SK-N-MC (cell line): ENCODE results near the gene RNF144B.

Experiments
- EZH2 ChIP-seq: fragments of 200-600 bp; sonication (generic); IDR thresholded peaks from one replicate; pipeline ENCODE4 v1.6.1; 2017; ENCODE audit warnings: antibody characterized with exemption
- POLR2AphosphoS5 ChIP-seq: IDR thresholded peaks from 2 replicates; pipeline ENCODE4 v1.6.1; 2012; ENCODE audit warnings: mild to moderate bottlenecking, low read depth, low read length, borderline replicate concordance

DNA sequence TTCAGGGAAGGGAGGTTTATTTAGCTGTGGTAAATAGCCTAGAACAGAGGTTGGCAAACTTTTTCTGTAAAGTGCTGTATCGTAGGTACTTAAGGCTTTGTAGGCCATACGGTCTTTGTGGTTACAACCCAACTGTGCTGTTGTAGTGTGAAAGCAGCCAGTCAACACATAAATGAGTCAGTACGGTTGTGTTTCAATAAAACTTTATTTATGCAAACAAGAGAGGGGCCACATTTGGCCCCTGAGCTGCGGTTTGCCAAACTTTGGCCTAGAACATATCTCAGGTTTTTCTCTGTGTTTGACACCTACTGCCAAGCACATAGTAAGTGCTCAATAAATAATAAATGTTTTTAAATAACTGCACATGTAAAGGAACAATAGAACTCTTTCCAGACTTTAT, 102.2 kb downstream of the RNF144B start:
- TF ChIP-seq EZH2, result no peak
- TF ChIP-seq POLR2AphosphoS5, result no peak
